Measurements from ENCODE around the gene ELAC2.

DNA sequence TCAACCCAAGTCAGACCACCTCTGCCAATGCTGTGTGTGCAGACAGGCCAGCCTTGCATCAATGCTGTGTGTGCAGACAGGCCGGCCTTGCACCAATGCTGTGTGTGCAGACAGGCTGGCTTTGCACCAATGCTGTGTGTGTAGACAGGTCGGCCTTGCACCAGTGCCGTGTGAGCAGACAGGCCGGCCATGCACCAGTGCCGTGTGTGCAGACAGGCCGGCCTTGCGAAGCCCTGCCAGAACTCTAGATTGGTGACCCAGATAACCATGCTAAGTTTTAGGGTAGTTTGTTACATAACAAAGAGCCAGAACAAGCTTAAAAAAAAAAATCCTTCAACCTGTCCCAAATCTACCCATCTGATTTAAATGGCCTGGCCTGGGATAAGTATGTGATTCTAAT, 54.3 kb downstream of the ELAC2 start:
- TF ChIP-seq, protein P1, sequence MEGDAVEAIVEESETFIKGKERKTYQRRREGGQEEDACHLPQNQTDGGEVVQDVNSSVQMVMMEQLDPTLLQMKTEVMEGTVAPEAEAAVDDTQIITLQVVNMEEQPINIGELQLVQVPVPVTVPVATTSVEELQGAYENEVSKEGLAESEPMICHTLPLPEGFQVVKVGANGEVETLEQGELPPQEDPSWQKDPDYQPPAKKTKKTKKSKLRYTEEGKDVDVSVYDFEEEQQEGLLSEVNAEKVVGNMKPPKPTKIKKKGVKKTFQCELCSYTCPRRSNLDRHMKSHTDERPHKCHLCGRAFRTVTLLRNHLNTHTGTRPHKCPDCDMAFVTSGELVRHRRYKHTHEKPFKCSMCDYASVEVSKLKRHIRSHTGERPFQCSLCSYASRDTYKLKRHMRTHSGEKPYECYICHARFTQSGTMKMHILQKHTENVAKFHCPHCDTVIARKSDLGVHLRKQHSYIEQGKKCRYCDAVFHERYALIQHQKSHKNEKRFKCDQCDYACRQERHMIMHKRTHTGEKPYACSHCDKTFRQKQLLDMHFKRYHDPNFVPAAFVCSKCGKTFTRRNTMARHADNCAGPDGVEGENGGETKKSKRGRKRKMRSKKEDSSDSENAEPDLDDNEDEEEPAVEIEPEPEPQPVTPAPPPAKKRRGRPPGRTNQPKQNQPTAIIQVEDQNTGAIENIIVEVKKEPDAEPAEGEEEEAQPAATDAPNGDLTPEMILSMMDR (conservative IDR thresholded peaks at IDR 0.05; ENCODE audit: low read length), result no peak
- no peak for TF ChIP-seq EZH2phosphoT487 (IDR thresholded peaks at IDR 0.05; ENCODE audit: borderline replicate concordance)

All from Loucy (cell line).